Kasumi-1 (cell line): Measurements from ENCODE around the gene SNCAIP.
"Not testable (repeated sequence)": the region's sequence is repeated elsewhere in the genome, so short reads cannot be mapped to it uniquely, and the experiment has no call there.

Source experiments
- DNase-seq, 2 experiments: peaks; one replicate each; lab custom pipeline; 2025; lab: John Stamatoyannopoulos, UW

SNCAIP gene

DNA sequence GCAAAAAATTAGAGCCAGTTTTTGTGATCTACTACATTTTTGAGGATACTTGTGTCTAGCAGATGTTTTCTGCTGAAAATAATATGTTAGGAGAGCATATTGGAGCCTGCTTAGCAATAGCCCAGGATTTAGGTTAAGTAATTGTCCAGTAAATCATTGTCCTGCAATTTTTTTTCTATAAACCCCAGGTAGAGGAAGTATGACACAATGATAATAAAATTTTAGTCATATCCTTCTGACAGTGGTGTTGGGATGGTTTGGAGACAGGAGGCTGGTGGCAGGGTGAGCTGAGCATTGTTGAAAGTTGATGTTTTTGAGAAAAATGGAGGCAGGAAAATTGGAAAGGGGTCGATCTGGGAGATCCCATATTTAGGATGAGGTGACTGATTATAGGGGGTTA lies 3.5 kb downstream of the SNCAIP start:
- no peak for DNase-seq

DNA sequence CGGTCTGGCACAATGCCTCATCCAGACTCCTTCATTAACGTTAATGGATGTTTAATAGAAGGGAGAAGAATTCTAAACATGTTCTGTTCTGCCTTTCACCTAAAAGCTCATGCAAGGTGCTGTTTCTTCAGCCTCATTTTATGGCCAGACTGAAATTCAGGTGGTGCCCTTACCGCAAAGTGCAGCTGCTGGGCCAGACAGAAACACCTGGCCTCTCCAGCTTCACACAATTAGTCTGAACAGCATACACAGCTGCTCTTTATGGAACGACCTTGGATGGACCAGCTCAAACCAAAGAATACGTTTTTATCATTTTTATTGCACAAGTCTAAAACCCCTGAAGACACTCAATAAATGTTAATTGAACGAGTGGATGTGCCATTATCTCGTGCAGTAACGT lies 4.6 kb downstream of the SNCAIP start:
- no peak for DNase-seq

DNA sequence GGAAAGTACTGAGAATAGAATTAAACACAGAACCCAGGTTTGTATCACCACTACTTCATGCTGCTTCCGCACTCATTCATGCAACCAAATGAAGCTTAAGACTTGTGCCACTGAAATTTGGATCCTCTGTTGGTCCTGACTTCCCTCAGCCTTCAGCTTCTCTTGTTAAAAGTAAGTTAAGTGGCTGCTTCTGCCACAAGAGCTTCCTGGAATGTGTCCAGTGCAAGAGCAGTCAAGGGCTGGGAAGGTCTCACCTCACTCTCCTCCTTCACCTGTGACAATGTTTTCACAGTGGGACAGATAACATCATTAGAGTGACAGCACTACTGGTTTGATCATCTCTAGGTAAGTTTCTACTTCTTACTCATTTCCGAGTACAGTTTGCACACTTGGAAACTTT lies 7.9 kb downstream of the SNCAIP start:
- DNase-seq = no peak

DNA sequence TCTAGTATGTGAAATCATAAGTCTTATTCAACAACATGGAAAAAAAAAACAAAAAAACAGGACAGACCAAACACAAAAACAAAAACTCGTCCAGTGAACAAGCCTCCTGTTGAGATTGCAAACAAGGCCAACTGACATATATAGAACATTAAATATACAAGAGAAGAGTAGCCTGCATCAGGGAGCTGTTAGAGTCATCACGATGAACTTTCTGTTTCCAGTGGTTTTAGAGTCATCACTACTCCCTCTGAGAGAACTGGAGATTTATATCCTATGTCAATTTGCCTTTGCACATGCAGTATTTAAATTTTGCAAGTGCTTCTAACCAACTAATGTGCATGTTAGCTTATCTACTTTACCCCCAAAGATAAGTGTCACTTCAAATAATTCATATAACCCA lies 9.9 kb downstream of the SNCAIP start:
- DNase-seq = no peak

DNA sequence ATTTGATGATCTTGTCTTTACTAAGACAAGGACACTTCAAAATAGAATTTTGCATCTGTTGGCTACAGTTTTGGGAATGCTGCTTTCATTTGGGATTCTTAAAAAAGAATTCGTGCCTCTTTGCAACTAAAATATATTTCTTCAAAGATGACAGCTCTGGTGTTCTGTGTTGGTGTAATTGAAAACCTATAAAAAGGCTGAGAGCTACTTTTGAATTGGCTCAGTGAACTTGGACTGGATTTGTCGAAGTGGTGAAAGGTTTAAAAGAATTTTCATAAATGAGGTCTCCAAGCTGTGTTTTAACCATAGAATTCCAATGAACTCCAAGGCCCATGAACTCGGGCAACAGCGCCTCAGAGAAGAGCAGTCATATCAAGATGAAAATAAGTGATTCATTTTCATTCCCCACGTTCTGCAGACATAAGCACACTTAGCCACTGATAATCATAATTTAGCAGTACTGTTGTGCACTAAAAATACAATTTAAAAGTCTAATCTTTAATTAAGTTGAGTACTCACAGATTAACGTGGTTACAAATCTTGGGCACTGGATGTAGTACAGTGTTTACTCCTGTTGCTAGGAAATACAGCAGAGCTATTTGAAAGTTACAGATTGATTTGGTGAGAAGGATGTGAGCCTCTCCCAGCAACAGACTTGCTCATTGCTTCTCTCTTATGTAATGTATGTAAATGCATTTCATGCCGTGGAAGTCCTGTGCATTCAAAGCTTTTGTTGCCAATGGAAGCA lies 10.9 kb downstream of the SNCAIP start:
- no peak for DNase-seq

DNA sequence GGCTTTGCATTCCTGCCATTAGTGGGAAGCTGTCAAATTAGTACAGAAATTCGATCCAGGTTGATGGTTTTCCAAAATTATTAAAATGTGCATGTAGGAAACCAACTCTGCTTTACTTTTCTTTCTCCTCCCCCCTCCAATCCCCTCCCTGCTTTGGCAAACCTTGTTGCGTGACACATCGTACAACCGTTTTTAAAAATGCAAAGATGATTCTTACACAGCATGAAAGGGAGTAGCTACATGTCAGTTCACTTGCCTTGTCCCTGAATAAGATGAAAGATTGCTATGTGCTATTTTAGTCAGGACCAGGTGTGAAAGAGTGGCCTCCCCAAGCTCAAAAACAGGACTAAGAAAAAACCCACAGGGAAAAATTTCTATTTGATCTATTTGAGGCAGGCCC lies 11.7 kb downstream of the SNCAIP start:
- DNase-seq = no peak

DNA sequence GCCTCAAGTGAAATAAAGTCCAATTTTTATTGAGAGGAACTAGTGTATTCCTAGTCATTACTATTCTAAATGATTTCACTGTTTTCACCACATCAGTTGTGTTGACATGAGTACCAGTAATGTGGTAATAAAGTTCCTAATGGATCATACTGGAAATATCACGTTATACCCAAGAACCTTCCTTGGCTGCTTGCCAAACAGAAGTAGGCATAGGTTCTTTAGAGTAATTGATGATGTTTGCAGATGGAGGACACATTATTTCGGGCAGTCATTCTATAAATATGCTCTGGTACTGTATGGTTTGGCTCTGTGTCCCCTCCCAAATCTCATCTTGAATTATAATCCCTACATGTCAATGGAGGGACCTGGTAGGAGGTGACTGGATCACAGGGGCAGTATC lies 15.1 kb downstream of the SNCAIP start:
- DNase-seq = no peak

DNA sequence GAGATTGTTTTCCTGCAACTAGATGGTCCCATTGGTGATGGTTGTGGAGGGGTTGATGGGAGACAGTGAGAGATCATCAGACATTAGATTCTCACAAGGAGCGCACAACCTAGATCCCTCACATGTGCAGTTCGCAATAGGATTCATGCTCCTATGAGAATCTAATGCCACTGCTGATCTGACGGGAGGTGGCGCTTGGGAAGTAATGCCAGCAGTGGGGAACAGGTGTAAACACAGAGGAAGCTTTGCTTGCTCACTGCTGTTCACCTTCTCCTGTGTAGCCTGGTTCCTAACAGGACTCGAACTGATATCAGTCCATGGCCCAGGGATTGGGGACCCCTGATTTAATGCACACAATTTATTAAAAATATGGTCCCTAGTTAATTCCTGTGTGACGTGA lies 18.8 kb downstream of the SNCAIP start:
- DNase-seq = no peak

DNA sequence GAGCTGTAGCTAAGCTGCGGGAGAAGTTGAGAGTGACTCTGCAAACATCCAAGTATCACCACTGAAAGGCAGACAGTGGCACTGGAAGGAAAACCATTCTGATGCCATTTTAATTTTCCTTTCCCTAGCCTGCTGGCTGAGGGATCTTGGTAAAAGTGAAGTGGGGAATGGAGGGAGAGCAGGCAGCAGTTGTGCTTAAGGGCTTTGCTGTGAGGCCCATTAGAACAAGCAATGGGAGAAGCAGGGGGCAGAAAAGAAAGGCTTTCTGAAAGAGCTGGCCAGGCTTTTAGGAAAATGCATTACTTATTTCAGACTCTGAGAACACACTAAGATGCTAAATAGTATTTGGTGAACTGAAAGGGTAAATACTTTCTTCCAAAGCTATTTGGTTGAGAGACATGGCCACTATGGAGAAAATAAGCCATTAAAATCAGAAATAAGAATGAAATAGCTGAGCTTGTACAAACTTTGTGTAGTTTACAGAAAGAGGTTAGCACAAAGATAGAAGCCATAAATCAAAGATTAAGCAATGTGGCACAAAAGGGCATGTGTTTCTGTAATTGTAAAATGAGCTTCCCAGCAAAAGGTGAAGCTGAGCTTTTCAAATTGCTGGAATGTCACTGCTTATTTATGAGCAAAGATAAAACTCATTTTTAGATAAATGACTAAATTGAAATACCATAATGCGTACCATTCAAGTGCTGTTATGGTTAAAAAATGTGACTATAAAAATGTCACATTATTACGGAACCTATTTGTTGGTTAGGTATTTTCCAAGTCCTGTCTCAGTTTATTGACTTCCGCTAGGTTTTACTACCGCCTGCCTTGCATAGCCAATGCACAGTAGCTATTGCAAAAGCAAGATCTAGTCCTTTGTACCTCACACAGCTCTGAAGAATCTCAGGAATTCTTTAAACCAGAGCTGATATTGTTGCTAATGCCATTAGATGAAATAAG lies 20.8 kb downstream of the SNCAIP start:
- DNase-seq = no peak

DNA sequence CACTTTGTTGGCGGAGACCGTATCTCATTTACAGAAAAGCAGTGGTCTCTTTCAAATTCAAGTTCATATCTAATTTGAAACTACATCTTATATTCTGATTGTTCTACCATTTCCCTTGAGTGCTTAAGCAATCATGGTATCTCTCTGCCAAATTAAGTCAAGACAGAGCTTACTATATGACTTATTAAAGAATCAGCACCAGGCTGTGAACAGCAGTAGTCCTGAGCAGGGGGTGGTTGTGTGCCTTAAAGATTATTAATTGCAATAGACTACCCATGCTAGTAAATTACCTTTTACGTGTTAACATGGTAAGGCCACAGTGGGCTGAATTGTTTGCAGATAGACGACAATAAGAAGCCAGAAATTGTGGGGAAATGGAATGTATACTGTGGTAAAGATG lies 21.5 kb downstream of the SNCAIP start:
- no peak for DNase-seq

DNA sequence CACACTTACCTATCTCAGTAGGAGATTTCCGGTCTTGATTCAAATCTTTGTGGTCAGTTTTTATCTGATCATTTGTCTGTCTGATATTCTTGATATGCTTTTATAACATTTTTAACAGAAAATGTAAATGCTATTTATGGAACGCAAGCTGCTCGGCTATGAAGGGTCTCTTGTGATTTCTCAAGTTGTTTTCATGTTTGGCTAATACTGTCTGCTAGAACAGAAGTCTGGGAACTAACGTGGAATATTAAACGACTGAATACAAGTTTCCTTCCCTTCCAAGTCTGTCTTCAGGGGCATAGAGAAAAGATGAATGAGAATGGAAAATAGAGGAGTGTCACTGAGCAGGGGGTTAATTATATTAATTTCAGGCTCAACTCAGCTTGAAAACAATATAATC lies 27.6 kb downstream of the SNCAIP start:
- no peak for DNase-seq

DNA sequence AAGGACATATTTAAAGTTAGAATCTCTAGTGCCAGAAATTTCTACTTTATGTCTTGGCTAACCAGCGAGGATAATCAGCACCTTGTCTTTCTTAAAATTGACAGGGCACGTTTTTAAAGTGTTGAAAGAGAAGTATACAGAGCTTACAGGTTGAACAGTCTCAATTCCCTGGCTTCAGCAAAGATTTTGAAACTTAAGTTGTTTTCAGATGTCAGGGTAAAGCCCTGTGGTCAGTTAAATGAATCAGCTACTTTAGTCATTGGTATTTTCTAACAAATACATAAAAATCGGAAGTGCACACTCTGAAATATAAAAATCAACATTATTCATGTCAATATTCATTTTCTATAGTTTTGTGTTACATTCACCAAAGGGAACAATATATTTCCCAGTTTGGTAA lies 29.1 kb downstream of the SNCAIP start:
- DNase-seq = no peak

DNA sequence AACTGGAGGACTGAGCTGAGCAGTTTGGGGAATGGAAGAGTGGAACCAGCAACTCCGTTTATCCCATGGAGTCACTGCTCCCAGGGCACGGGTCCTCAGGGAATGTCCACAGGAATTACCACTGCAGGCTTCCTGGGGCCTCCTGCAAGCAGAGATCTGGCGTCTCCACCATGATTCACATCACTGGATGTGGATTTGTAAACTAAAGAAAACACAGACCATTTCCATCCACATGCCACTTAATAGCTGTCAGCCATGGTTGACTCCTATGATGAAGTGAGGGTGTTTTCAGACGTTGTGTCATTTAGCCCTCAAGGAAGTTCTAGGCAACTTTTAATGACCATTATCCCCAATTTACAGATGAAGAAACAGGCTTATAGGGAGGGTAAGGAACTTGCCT lies 30.2 kb downstream of the SNCAIP start:
- no peak for DNase-seq

DNA sequence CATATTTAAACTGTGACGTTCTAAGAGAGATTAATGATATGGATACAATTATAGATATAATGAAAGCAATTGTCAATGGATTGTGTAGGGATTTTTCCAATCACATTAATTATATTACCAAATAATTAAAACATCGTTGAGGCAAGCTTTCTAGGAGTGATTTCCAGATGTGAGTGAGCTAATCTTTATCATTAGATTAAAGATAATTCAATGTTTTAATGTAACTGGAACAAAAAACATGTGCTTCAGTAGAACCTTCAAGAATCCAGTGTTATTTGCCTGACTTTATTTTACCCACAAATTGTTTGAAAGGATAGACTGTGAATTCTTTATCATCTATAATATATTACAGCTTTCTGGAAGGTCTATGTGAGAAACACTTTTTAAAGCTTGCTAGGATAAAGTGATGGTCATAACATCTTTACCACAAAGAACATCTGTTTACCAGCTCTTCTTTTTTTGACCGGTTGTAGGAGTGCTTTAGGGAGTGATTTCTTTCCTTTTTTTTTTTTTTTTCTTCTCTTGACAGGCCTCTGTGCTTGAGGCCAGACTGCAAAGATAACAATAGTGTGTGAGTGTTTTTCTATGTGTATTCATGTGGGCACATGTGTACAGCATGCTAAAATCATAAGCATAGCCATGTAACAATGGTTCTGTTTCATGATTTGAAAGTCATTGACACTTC lies 35.0 kb downstream of the SNCAIP start:
- no peak for DNase-seq

DNA sequence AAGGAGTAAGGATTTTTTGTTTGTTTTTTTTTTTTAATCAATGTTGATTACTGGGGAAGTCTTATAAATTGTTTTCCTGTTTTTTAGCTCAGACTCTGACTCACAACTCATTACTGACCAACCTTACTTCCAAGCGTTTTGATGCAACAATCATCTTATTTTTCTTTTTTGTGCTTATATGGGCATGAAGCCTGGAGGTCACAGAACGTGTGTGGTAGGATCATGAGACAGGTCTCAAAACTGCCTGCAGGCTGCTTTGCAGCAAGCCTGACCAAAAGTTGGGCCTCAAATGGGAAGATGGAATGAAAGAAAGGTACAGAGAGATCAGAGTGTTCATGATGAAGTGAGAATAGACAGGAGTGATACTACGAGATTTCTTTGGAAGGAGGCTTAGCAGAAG lies 38.5 kb downstream of the SNCAIP start:
- no peak for DNase-seq

DNA sequence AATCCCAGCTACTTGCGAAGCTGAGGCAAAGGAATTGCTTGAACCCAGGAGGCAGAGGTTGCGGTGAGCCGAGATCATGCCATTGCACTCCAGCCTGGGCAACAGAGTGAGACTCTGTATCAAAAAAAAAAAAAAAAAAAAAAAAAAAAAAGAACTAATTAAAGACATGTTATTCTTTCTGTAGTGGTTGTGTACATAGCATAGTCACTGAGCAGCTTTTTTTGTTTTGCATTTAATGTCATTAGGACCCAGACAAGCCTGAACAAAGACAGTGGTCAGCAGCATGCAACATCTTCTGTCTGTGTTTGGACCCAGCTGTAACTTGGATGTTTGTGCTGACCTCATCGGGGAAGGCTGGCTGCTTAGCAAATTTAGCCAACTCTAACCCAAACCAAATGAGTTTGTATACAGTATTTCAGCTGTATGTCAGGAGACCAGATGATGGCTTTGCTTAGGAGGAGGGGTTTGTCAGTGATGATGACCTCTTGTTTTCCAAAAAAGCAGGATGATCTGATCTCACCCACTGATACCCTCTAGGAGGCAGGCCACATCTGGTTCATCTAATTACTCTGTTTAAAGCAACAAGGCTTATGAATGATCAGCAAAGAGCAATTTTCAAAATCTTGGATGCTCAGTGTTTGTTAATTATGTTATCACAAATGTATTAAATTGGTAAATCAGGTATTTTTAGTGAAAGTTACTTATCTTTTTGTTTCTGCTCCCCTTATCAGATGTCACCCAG lies 39.5 kb downstream of the SNCAIP start:
- no peak for DNase-seq

DNA sequence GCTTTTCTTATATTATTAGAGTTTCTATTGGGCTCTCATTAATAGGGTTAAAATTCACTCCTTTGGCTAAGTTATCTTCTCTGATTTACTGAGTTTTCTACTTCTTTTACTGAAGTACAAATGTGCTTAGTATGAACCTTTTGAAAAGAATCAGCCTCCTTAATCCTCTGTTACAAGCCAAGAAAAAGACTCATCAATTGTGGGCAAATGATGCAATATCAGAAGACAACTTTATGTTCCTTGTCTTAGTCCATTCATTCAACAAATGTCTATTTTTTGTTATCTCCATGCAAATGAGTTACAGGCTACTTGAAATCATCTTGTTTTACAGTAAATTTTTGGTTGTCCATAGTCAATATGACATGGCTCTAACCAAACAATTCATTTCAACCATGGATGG lies 40.3 kb downstream of the SNCAIP start:
- no peak for DNase-seq

DNA sequence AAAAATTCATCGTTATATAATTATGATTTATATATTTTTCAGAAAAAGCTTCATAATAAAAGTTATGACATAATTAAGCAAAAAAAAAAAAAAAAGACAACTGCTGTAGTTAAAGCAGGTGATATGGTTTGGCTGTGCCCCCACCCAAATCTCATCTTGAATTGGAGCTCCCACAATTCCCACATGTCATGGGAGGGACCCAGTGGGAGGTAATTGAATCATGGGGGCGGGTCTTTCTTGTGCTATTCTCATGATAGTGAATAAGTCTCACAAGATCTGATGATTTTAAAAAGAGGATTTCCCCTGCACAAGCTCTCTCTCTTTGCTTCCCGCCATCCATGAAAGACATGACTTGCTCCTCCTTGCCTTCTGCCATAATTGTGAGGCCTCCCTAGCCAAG lies 41.3 kb downstream of the SNCAIP start:
- DNase-seq = not testable (repeated sequence)

DNA sequence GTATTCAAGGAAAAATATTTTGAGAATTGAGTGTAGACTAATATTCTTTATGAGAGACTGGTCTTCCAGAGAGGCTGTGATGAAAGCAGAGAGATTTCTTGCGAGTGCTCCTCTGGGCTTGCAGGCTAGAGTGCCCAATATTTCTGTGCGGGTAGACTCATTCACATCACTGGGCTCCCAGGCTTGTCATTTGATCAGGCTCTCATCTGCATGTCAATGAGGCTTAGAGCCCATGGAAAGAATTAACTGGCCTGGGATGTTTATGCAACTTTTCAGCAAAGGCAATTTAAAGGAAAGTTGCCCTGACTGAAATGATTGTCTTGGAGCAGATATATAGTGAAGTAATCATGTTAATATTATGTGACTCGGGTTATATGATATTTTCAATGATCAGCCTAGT lies 42.3 kb downstream of the SNCAIP start:
- DNase-seq = no peak

DNA sequence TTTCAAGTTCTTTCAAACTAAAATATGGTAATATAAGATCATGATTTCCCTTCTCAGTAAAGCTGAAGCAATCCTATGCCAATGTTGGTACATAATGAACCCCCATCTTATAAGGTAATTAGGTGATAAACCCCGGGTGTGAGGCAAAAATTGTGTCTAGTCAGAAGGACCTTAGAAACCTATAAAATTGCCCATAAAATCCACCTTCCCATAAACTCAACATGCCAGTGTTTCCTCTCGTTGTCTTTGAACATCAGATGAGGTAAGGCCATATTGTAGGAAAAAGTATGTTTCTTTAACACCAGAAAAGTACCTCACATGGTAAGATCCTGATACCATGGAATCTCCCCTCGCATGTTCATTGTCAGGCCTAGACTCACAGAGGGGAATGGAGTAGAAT lies 43.3 kb downstream of the SNCAIP start:
- DNase-seq = no peak

DNA sequence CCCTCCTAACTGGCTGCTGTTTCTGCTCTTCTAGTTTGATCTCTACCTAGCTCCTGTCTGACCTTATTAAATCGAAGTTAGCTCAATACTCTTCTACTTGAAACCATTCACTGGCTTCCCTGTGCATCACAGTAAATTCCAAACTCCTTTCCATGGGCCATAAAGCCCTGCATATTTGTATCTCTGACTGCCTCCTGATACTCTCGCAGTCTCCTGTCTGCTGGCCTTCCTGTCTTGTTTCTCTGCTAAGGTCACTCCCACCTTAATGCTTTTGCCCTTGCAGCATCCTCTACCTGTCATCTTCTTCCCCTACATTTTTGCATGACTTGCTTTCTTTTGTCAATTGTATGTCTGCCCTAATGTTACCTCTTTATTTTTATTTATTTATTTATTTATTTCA lies 44.8 kb downstream of the SNCAIP start:
- no peak for DNase-seq

DNA sequence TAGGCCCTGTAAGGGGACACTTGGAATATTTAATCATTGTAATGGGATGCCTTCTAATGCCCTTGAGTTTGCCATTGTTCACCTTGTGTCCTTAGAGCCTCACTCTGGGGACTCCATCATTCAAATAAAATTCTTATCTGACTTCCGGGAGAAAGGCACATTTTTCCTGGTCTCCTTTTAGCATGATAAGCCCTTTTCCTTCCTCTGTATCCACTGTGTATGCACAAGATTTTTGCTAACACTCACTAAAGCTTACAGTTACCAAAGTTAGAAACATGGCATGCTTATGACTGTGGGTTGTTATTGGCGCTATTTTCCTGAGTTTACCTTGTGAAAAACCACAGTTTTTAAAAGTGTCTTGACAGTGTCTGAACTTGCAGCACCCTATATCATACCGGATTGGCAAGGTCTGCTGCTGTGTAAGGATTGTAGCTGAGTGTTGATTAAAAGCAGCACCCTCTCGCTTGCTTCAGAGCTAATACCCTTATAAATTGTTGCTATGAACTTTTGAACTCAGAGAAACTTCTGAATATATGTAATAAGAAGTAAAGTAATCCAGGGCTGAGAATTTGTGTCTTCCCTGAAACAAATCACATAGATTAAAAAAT lies 46.4 kb downstream of the SNCAIP start:
- DNase-seq = no peak
